ENCODE results near the gene TRIM27.
"Not testable (repeated sequence)": the region's sequence is repeated elsewhere in the genome, so short reads cannot be mapped to it uniquely, and the experiment has no call there.

The TRIM27 gene, protein sequence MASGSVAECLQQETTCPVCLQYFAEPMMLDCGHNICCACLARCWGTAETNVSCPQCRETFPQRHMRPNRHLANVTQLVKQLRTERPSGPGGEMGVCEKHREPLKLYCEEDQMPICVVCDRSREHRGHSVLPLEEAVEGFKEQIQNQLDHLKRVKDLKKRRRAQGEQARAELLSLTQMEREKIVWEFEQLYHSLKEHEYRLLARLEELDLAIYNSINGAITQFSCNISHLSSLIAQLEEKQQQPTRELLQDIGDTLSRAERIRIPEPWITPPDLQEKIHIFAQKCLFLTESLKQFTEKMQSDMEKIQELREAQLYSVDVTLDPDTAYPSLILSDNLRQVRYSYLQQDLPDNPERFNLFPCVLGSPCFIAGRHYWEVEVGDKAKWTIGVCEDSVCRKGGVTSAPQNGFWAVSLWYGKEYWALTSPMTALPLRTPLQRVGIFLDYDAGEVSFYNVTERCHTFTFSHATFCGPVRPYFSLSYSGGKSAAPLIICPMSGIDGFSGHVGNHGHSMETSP

DNA sequence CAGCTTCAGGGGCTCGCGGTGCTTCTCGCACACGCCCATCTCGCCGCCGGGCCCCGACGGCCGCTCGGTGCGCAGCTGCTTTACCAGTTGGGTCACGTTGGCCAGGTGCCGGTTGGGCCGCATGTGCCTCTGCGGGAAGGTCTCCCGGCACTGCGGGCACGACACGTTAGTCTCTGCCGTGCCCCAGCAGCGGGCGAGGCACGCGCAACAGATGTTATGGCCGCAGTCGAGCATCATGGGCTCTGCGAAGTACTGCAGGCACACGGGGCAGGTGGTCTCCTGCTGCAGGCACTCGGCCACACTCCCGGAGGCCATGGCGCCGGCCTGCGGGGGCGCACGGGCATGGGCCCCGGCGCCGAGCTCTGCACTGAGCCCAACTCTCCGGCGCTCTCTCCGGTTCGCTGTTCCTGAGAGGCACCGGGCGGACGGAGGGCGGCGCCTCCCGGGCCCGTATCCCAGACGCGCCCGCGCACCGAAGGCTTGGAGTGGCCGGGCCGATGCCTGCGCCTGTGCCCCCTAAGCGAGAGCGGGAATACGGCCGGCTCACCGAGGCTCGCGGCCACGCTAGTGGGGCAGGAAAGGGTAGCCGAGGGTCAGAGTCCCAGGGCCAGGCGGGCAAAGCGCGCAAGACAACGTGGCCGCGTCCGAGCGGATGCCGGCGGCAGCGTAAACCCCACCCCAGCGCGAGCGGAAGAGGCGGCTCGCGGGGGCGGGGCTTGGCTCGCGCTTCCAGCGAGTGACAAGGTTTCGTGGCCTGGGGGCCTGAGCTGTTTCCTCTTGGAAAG lies at the start of gene TRIM27:
Gene TRIM27 (minus strand): TSS at position 668 of the 785 bp plus-strand sequence. CDS start 353 bp downstream, at position 315.
- Histone ChIP-seq H3K36me3 (ENCODE audit: insufficient read depth, insufficient read length, low read length) (peaks cover 40% of the 10 kb centered on the region), H3K27me3 (ENCODE audit: insufficient read depth, insufficient read length) (no peaks in the 10 kb centered on the region), H3K4me3 (ENCODE audit: insufficient read length, low read depth) (peak within 1 kb of the TSS; percentile 98), H3K9me3 (ENCODE audit: insufficient read depth, low read length) (no peaks in the 10 kb centered on the region), H3K9ac (ENCODE audit: insufficient read length, low read depth) (peak within 1 kb of the TSS; percentile 100), H3K4me1 (ENCODE audit: insufficient read depth, insufficient read length) (peaks cover 2% of the 10 kb centered on the region)
- peak; percentile 80 for DNase-seq (ENCODE audit: low read depth, low spot score)
- TF ChIP-seq SUZ12 (IDR thresholded peaks at IDR 0.05; ENCODE audit: extremely low read depth, insufficient read depth, insufficient read length) (no peak), ZNF274 (IDR thresholded peaks at IDR 0.05; ENCODE audit: low read depth, low read length) (no peak), YY1 (IDR thresholded peaks at IDR 0.05; ENCODE audit: insufficient read depth, insufficient read length) (no peak)

DNA sequence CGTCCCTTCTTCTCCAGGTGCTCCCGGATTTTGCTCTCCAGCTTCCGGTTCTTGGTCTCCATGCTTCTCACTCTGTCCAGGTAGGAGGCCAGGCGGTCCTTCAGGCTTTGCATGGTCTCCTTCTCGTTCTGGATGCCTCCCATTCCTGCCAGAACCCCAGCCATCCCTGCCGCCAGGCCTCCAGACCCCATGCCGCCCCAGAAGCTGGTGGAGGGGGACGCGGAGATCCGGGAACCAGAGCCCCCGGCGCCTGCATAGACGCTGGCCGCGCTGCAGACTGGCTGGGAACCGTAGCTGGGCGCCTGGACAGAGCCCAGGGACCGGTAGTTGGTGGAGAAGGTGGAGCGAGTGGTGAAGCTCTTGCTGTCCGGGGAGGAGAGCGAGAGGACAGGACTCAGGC lies 46.3 kb upstream of the TRIM27 start:
- not testable (repeated sequence) for DNase-seq (ENCODE audit: low read depth, low spot score); H3K4me1 ChIP-seq (ENCODE audit: insufficient read depth, insufficient read length); H3K27me3 ChIP-seq (ENCODE audit: insufficient read depth, insufficient read length); H3K9me3 ChIP-seq (ENCODE audit: insufficient read depth, low read length); H3K9ac ChIP-seq (ENCODE audit: insufficient read length, low read depth); H3K36me3 ChIP-seq (ENCODE audit: insufficient read depth, insufficient read length, low read length); H3K4me3 ChIP-seq (ENCODE audit: insufficient read length, low read depth)

DNA sequence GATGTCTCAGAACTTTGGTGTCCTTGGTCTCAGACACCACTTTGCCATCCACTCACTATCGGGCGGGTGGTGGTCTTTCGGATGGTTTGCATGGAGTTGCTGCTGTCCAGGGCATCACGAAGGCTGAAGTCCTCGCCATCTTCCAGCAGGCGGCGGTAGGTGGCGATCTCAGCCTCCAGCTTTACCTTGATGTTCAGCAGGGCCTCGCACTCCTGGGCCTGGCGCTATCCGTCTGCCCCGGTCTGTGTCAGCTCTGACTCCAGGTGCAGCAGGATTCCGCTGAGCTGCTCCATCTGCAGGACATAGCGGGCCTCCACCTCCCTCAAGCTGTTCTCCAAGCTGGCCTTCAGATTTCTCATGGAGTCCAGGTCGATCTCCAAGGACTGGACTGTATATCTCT lies 45.3 kb upstream of the TRIM27 start:
- Histone ChIP-seq H3K36me3 (ENCODE audit: insufficient read depth, insufficient read length, low read length) (no peaks in the 10 kb centered on the region), H3K9ac (ENCODE audit: insufficient read length, low read depth) (no peak overlapping the region), H3K4me3 (ENCODE audit: insufficient read length, low read depth) (no peak overlapping the region), H3K27me3 (ENCODE audit: insufficient read depth, insufficient read length) (no peaks in the 10 kb centered on the region), H3K9me3 (ENCODE audit: insufficient read depth, low read length) (no peaks in the 10 kb centered on the region), H3K4me1 (ENCODE audit: insufficient read depth, insufficient read length) (no peaks in the 10 kb centered on the region)
- TF ChIP-seq YY1 (IDR thresholded peaks at IDR 0.05; ENCODE audit: insufficient read depth, insufficient read length) (no peak), ZNF274 (IDR thresholded peaks at IDR 0.05; ENCODE audit: low read depth, low read length) (no peak), SUZ12 (IDR thresholded peaks at IDR 0.05; ENCODE audit: extremely low read depth, insufficient read depth, insufficient read length) (no peak)
- DNase-seq (ENCODE audit: low read depth, low spot score), result no peak

DNA sequence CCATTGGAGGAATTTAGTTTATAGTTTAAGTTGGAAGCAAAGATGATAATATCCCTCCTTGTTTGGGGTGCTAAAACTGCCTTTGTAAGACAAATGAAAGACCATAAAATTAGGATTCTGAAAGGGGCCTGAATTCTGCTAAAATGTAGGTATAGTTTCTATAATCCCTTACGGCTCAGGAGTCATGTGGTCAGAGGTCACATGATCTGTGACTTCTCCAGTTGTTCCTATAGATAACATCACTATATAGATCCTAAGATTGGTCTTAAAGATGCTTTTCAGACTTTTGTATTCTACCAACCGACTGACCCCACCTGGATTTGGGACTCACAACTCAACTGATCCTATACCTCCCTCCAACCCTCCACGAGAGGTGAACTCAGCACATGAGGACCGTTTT lies 44.7 kb upstream of the TRIM27 start:
- H3K27me3 ChIP-seq (ENCODE audit: insufficient read depth, insufficient read length), result no peaks in the 10 kb centered on the region
- no peak overlapping the region for H3K4me3 ChIP-seq (ENCODE audit: insufficient read length, low read depth)
- H3K36me3 ChIP-seq (ENCODE audit: insufficient read depth, insufficient read length, low read length), result no peaks in the 10 kb centered on the region
- TF ChIP-seq ZNF274 (IDR thresholded peaks at IDR 0.05; ENCODE audit: low read depth, low read length), result no peak
- TF ChIP-seq SUZ12 (IDR thresholded peaks at IDR 0.05; ENCODE audit: extremely low read depth, insufficient read depth, insufficient read length), result no peak
- no peak for TF ChIP-seq YY1 (IDR thresholded peaks at IDR 0.05; ENCODE audit: insufficient read depth, insufficient read length)
- H3K9me3 ChIP-seq (ENCODE audit: insufficient read depth, low read length), result no peaks in the 10 kb centered on the region
- H3K4me1 ChIP-seq (ENCODE audit: insufficient read depth, insufficient read length), result no peaks in the 10 kb centered on the region
- DNase-seq (ENCODE audit: low read depth, low spot score), result no peak
- no peak overlapping the region for H3K9ac ChIP-seq (ENCODE audit: insufficient read length, low read depth)

DNA sequence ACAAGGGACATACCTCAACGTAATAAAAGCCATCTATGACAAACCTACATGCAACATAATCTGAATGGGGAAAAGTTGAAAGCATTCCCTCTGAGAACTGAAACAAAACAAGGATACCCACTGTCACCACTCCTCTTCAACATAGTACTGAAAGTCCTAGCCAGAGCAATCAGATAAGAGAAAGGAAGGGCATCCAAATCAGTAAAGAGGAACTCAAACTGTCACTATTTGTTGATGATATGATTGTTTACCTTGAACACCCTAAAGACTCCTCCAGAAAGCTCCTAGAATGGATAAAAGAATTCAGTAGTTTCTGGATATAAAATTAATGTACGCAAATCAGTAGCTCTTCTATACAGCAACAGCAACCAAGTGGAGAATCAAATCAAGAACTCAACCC lies 41.9 kb upstream of the TRIM27 start:
- TF ChIP-seq SUZ12 (IDR thresholded peaks at IDR 0.05; ENCODE audit: extremely low read depth, insufficient read depth, insufficient read length) (no peak), YY1 (IDR thresholded peaks at IDR 0.05; ENCODE audit: insufficient read depth, insufficient read length) (no peak), ZNF274 (IDR thresholded peaks at IDR 0.05; ENCODE audit: low read depth, low read length) (no peak)
- no peak for DNase-seq (ENCODE audit: low read depth, low spot score)
- H3K27me3 ChIP-seq (ENCODE audit: insufficient read depth, insufficient read length), result no peaks in the 10 kb centered on the region

DNA sequence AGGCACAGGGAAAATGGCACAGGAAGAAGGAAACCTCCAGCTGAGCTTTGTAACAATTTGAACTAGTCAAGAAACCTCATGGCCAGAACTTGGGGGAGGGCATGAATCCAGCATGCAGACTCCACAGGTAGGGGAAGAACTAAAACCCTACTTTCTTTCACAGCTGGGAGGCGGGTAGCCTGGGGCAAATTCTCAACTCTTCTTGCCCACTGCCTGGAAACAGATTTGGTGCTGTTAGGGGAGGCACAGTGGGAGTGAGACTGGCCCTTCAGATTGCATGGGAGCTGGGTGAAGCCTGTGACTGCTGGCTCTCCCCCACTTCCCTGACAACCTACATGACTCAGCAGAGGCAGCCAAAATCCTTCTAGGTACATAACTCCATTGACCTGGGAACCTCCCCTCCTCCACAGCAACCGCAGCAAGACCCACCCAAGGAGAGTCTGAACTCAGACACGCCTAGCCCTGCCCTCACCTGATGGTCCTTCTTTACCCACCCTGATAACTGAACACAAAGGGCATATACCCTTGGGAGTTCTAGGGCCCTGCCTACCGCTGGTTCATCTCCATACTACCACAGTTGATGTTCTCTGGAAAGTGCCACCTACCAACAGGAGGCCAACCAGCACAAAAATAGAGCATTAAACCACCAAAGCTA lies 37.2 kb upstream of the TRIM27 start:
- H3K36me3 ChIP-seq (ENCODE audit: insufficient read depth, insufficient read length, low read length), result no peaks in the 10 kb centered on the region
- no peaks in the 10 kb centered on the region for H3K27me3 ChIP-seq (ENCODE audit: insufficient read depth, insufficient read length)
- peaks cover 3% of the 10 kb centered on the region for H3K4me1 ChIP-seq (ENCODE audit: insufficient read depth, insufficient read length)
- no peak overlapping the region for H3K9ac ChIP-seq (ENCODE audit: insufficient read length, low read depth)
- no peak for DNase-seq (ENCODE audit: low read depth, low spot score)
- H3K4me3 ChIP-seq (ENCODE audit: insufficient read length, low read depth), result no peak overlapping the region
- no peaks in the 10 kb centered on the region; the same call in 1 of the 2 replicates for H3K9me3 ChIP-seq (ENCODE audit: insufficient read depth, low read length)
- no peak for TF ChIP-seq YY1 (IDR thresholded peaks at IDR 0.05; ENCODE audit: insufficient read depth, insufficient read length)
- no peak for TF ChIP-seq SUZ12 (IDR thresholded peaks at IDR 0.05; ENCODE audit: extremely low read depth, insufficient read depth, insufficient read length)
- TF ChIP-seq ZNF274 (IDR thresholded peaks at IDR 0.05; ENCODE audit: low read depth, low read length), result no peak

More for the DNA sequence above, 41.9 kb upstream of the TRIM27 start:
- H3K4me1 ChIP-seq (ENCODE audit: insufficient read depth, insufficient read length), result peaks cover under 1% of the 10 kb centered on the region
- H3K4me3 ChIP-seq (ENCODE audit: insufficient read length, low read depth), result no peak overlapping the region
- H3K9ac ChIP-seq (ENCODE audit: insufficient read length, low read depth), result no peak overlapping the region
- no peaks in the 10 kb centered on the region for H3K36me3 ChIP-seq (ENCODE audit: insufficient read depth, insufficient read length, low read length)
- H3K9me3 ChIP-seq (ENCODE audit: insufficient read depth, low read length), result no peaks in the 10 kb centered on the region

DNA sequence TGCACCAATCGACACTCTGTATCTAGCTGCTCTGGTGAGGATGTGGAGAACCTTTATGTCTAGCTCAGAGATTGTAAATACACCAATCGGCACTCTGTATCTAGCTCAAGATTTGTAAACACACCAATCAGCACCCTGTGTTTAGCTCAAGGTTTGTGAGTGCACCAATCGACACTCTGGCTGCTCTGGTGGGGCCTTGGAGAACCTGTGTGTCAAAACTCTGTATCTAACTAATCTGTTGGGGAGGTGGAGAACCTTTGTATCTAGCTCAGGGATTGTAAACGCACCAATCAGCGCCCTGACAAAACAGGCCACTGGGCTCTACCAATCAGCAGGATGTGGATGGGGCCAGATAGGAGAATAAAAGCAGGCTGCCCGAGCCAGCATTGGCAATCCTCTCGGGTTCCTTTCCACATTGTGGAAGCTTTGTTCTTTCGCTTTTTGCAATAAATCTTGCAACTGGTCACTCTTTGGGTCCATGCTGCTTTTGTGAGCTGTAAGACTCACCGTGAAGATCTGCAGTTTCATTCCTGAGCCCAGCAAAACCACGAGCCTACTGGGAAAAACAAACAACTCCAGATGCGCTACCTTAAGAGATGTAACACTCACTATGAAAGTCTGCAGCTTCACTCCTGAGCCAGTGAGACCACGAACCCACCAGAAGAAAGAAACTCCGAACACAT lies 34.9 kb upstream of the TRIM27 start:
- not testable (repeated sequence) for H3K4me1 ChIP-seq (ENCODE audit: insufficient read depth, insufficient read length); H3K4me3 ChIP-seq (ENCODE audit: insufficient read length, low read depth); H3K9ac ChIP-seq (ENCODE audit: insufficient read length, low read depth); H3K36me3 ChIP-seq (ENCODE audit: insufficient read depth, insufficient read length, low read length); H3K9me3 ChIP-seq (ENCODE audit: insufficient read depth, low read length); DNase-seq (ENCODE audit: low read depth, low spot score)
- H3K27me3 ChIP-seq (ENCODE audit: insufficient read depth, insufficient read length), result peaks cover 19% of the 10 kb centered on the region

DNA sequence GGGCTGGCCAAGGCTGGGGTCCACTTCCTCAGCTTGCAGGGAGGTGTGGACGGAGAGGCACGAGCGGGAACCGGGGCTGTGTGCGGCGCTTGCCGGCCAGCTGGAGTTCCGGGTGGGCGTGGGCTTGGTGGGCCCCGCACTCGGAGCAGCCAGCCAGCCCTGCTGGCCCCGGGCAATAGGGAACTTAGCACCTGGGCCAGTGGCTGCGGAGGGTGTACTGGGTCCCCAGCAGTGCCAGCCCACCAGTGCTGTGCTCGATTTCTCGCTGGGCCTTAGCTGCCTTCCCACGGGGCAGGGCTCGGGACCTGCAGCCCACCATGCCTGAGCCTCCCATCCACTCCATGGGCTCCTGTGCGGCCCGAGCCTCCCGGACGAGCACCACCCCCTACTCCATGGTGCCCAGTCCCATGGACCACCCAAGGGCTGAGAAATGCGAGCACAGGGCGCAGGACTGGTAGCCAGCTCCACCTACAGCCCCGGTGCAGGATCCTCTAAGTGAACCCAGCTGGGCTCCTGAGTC lies 34.1 kb upstream of the TRIM27 start:
- H3K4me1 ChIP-seq (ENCODE audit: insufficient read depth, insufficient read length); H3K9ac ChIP-seq (ENCODE audit: insufficient read length, low read depth); DNase-seq (ENCODE audit: low read depth, low spot score); H3K9me3 ChIP-seq (ENCODE audit: insufficient read depth, low read length); H3K36me3 ChIP-seq (ENCODE audit: insufficient read depth, insufficient read length, low read length); H3K4me3 ChIP-seq (ENCODE audit: insufficient read length, low read depth): not testable (repeated sequence)
- peaks cover 20% of the 10 kb centered on the region for H3K27me3 ChIP-seq (ENCODE audit: insufficient read depth, insufficient read length)

Measured in NT2/D1 (cell line).